Measurements from ENCODE around the gene FCN1.

FCN1 gene

GRCh38 chr9:134936346-134937163 is 18.8 kb upstream of the FCN1 start:
- no peak for DNase-seq

GRCh38 chr9:134935701-134936345 is 18.1 kb upstream of the FCN1 start:
- no peak for DNase-seq

- no peak for DNase-seq
These were observed 17.4 kb upstream of the FCN1 start for GRCh38 chr9:134935056-134935640.

GRCh38 chr9:134933076-134933659 is 15.5 kb upstream of the FCN1 start:
- no peak for DNase-seq

- no peak for DNase-seq
These were observed 14.9 kb upstream of the FCN1 start for GRCh38 chr9:134932606-134933005.

GRCh38 chr9:134932171-134932570 is 14.5 kb upstream of the FCN1 start:
- DNase-seq: no peak

GRCh38 chr9:134930398-134930797 is 12.7 kb upstream of the FCN1 start:
- DNase-seq: no peak

- DNase-seq: no peak
These were observed 11.8 kb upstream of the FCN1 start for GRCh38 chr9:134929193-134930158.

GRCh38 chr9:134928436-134929192 is 10.9 kb upstream of the FCN1 start:
- DNase-seq: no peak

GRCh38 chr9:134925011-134925511 is 7.3 kb upstream of the FCN1 start:
- DNase-seq: no peak

GRCh38 chr9:134923466-134923865 is 5.8 kb upstream of the FCN1 start:
- DNase-seq: no peak

GRCh38 chr9:134922932-134923240 is 5.2 kb upstream of the FCN1 start:
- DNase-seq: no peak

GRCh38 chr9:134922066-134922931 is 4.6 kb upstream of the FCN1 start:
- DNase-seq: no peak

- DNase-seq: no peak
These were observed 1.6 kb upstream of the FCN1 start for GRCh38 chr9:134919303-134919702.

GRCh38 chr9:134918646-134919045 is 934 bp upstream of the FCN1 start:
- no peak for DNase-seq

- no peak for DNase-seq
These were observed 1.5 kb downstream of the FCN1 start for GRCh38 chr9:134916161-134916665.

GRCh38 chr9:134915046-134915985 is 2.4 kb downstream of the FCN1 start:
- no peak for DNase-seq

GRCh38 chr9:134914501-134914834 is 3.2 kb downstream of the FCN1 start:
- no peak for DNase-seq

GRCh38 chr9:134913713-134914500 is 3.8 kb downstream of the FCN1 start:
- DNase-seq: no peak

All from activated CD4-positive, alpha-beta T cell treated with anti-CD3 and anti-CD28 coated beads, Interleukin-10, Interleukin-2, amounts not matched to agents 100 ng/mL and 50 ng/mL, durations not matched to agents 16 hours and 8 hours (primary cell).